Right cardiac atrium (tissue), 5 donors: Measurements from ENCODE around the gene LDB2. TPM values are rescaled to one million over a fixed set of nuclear protein-coding genes. Genes with fewer than 3 reads are reported as not detected.

Experiments
- ATAC-seq, 2 donors: fragments of 200-7000 bp; cut with Tn5 transposase; one replicate each; pipeline versions ENCODE4 v1.8.0 to v1.9.1; 2020; ENCODE audit warnings: moderate library complexity in 2 of 2, mild to moderate bottlenecking in 1 of 2
- DNase-seq, 3 donors: peaks; one replicate each; pipeline ENCODE4 v3.0.0-alpha.2; 2020
- H3K27ac ChIP-seq: one replicate; pipeline ENCODE4 v1.5.1; 2013; ENCODE audit warnings: mild to moderate bottlenecking, low read length, control low read depth, moderate library complexity
- H3K27me3 ChIP-seq: one replicate; pipeline ENCODE4 v1.6.1; 2013; ENCODE audit not compliant: control insufficient read depth, insufficient read depth
- H3K4me1 ChIP-seq: one replicate; pipeline ENCODE4 v1.6.1; 2013; ENCODE audit warnings: low read length; ENCODE audit not compliant: control insufficient read depth, insufficient read depth
- H3K4me3 ChIP-seq: one replicate; pipeline ENCODE4 v1.5.1; 2013; ENCODE audit warnings: low read length, control low read depth
- H3K9me3 ChIP-seq: one replicate; pipeline ENCODE4 v1.6.1; 2013; ENCODE audit warnings: low read length; ENCODE audit not compliant: control insufficient read depth
- WGBS: extraction: QIAGEN DNeasy Blood & Tissue Kit; methylation state at CpG from one replicate; pipeline ENCODE4 v1.1.7; 2013; 5-methylcytosine and 5-hydroxymethylcytosine counted together
- intact Hi-C, 4 donors: fragments of 100-400 bp; cut with DNase I; formaldehyde crosslinking; loops; one replicate each; pipeline versions ENCODE4 v1.11.0 to v1.14.0; 2022 to 2023
- polyA plus RNA-seq: library from polyadenylated mRNA; stranded (reverse); fragments of 200-250 nt; gene quantifications from one replicate; pipeline ENCODE4 v1.2.3, GENCODE V29; 2013
- total RNA-seq, 4 donors: library from RNA; stranded (reverse); fragmentation: NEBNext Ultra II Directional; extraction: Animal tissue kit (Norgen Biotek cat#: 25700); gene quantifications; one replicate each; pipeline ENCODE4 v1.2.1, GENCODE V29; 2021
- donor health status: healthy with polysubstance abuse.
- donor health status: DM: no; HTN: yes; CAD: no.
- donor health status: DM: no; HTN: no; CAD: no.
- donor health status: DM: no; HTN: yes; CAD: no; lungs with severe emphysema.
- donor health status: DM: yes; HTN: yes; CAD: no.

LDB2 gene
- total and polyA plus RNA-seq, 5 donors, result 41.0 to 70.6 (median 46.8) TPM

DNA sequence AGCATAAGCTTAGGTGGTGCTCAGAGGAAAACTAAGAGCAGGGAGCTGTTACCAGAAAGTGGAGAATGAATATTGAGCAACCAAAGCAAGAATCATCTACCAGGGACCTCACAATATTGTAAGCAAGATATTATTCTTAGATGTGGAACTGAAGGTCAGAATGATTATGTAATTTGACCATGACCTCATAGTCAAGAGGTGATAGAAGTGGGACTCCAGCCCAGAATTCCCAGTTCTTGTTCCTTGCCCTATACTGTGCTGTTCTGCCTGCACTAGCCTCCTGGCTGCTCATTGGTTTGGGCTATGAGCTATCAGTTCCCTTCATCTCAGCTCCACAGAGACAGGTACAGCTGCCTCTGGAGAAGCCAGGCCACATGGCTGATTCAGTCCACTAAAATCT lies 229.4 kb downstream of the LDB2 start:
- peak; percentile 77 to 86 for ATAC-seq
- no peaks in the 10 kb centered on the region for H3K27me3 ChIP-seq
- intact Hi-C loops, result no loop called here
- no peak overlapping the region for H3K27ac ChIP-seq
- H3K4me1 ChIP-seq, result peaks cover 5% of the 10 kb centered on the region
- no peak overlapping the region for H3K4me3 ChIP-seq
- H3K9me3 ChIP-seq, result no peaks in the 10 kb centered on the region
- peak in 2 of 3 donors; percentile 24 to 45 for DNase-seq

DNA sequence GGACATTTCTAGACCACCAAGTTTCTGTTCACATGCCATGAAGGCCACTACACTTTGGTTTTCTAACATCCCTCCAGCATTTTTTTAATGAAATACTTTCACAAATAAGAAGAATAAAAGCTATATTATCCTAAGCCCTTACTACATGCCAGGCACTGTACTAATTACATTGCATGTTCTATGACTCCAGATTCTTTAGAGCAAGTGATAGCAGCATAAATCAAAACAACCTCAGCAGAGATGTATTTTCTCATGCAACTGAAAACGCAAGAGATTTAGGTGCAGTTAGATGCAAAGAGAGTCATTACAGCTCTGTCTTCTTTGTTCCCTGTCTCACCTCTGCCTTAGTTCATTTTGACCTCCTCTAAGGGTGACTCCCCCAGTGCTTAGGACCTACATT lies 230.0 kb downstream of the LDB2 start:
- intact Hi-C loops, result no loop called here
- no peak for ATAC-seq
- 67% methylated on average over 1 of the region's 1 CpG for WGBS
- H3K27me3 ChIP-seq, result no peaks in the 10 kb centered on the region
- H3K9me3 ChIP-seq, result no peaks in the 10 kb centered on the region
- H3K4me3 ChIP-seq, result no peak overlapping the region
- no peak overlapping the region for H3K27ac ChIP-seq
- DNase-seq, result no peak
- peaks cover 5% of the 10 kb centered on the region for H3K4me1 ChIP-seq

DNA sequence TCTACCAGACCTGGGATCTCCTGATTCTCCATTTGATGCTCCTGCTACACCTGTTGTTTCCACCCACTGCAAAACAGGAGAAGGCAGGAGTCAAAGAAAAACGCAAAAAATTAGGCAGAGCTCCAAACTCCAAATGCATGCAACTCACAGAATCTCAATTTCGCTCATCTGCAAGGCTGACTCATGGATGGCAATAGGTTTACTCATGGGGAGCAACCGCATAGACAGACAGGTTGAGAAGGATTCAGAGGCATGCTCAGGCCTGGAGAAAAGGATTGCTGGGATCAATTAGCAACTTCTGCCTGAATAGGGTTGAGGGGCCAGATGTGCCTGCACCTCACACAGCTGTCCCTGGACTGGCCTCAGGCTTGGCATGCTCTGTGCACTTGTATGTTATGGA lies 231.0 kb downstream of the LDB2 start:
- Histone ChIP-seq H3K27me3 (no peaks in the 10 kb centered on the region), H3K4me1 (peaks cover 5% of the 10 kb centered on the region), H3K9me3 (no peaks in the 10 kb centered on the region), H3K27ac (no peak overlapping the region), H3K4me3 (no peak overlapping the region)
- no peak for ATAC-seq
- 92% methylated on average over 3 of the region's 3 CpGs for WGBS
- DNase-seq, result no peak
- intact Hi-C loops, result no loop called here

GRCh38 chr4:16665942-16666551 lies 232.4 kb downstream of the LDB2 start:
- Histone ChIP-seq H3K9me3 (no peaks in the 10 kb centered on the region), H3K4me3 (no peak overlapping the region), H3K4me1 (peaks cover 5% of the 10 kb centered on the region), H3K27ac (no peak overlapping the region), H3K27me3 (no peaks in the 10 kb centered on the region)
- ATAC-seq, result no peak
- WGBS, result 81% methylated on average over 12 of the region's 12 CpGs
- no peak for DNase-seq
- intact Hi-C loops, result no loop called here

DNA sequence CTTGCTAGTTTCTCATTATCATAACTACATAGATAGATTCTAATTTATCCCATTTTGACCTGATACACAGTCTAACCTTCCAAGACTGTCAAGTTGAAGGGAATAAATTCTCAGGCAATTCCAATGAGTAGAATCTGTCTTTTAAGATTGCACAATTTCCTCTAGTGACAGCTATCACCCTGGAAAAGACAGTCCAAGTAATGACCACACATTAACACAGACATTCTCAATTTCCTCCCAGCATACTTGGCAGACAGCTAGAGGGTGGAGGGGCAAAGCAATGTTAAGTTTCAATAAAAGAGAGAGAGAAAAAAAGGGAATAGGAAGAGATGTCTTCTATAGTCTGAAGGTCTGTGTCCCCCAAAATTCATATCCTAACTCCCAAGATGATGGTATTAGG lies 234.7 kb downstream of the LDB2 start:
- intact Hi-C loops, result no loop called here
- Histone ChIP-seq H3K27me3 (no peaks in the 10 kb centered on the region), H3K4me3 (no peak overlapping the region), H3K4me1 (peaks cover 1% of the 10 kb centered on the region), H3K9me3 (no peaks in the 10 kb centered on the region), H3K27ac (no peak overlapping the region)
- ATAC-seq (peak; percentile 76 to 77), DNase-seq (no peak)

- no peak overlapping the region for H3K27ac ChIP-seq
- DNase-seq (no peak), ATAC-seq (no peak)
- H3K9me3 ChIP-seq, result no peaks in the 10 kb centered on the region
- no peak overlapping the region for H3K4me3 ChIP-seq
- H3K4me1 ChIP-seq, result no peaks in the 10 kb centered on the region
- intact Hi-C loops, result no loop called here
- 80% methylated on average over 4 of the region's 4 CpGs for WGBS
- no peaks in the 10 kb centered on the region for H3K27me3 ChIP-seq
Measured at GRCh38 chr4:16663307-16663706, 235.1 kb downstream of the LDB2 start.

GRCh38 chr4:16661813-16662212 lies 236.6 kb downstream of the LDB2 start:
- DNase-seq, result no peak
- Histone ChIP-seq H3K9me3 (no peaks in the 10 kb centered on the region), H3K4me3 (no peak overlapping the region), H3K27ac (no peak overlapping the region), H3K4me1 (no peaks in the 10 kb centered on the region), H3K27me3 (no peaks in the 10 kb centered on the region)
- WGBS, result 88% methylated on average over 2 of the region's 2 CpGs
- no peak for ATAC-seq
- intact Hi-C loops, result no loop called here

DNA sequence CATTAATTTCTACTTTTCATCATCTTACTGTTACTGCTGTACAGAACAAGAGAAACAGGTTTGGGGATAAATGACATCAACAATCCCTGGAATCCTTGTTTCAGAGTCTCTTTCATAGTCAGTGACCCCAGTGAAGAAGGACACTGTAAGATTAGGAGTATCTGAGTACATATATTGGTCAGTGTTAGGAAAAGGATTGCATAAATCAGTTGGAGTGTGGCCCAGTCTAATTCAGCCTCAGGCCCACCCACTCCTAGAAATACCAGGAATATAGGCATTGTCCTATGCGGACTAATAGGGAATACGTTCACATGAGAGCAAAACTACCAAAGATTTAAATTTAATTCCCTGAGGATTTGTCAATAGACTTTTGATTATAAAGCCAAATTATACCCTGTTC lies 237.8 kb downstream of the LDB2 start:
- Histone ChIP-seq H3K27me3 (no peaks in the 10 kb centered on the region), H3K9me3 (no peaks in the 10 kb centered on the region), H3K27ac (no peak overlapping the region), H3K4me1 (no peaks in the 10 kb centered on the region), H3K4me3 (no peak overlapping the region)
- intact Hi-C loops, result no loop called here
- 95% methylated on average over 2 of the region's 2 CpGs for WGBS
- DNase-seq (no peak), ATAC-seq (no peak)

DNA sequence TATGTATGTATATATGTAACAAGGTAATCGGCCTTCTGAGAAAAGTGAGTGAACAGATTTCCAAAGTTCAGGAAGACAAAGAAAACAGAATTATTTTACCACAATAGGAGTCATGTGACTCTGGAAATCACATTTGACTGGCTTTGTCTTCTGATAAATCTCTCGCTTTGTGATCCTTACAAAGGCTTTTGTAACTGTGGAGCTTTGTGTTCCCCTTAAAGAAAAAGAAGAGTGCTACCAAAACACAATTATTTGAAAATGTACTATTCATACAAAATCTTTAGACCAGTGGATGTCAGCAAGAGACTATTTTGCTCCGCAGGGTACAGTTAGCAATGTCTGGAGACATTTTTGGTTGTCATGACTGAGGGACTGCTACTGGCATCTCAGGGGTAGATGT lies 238.8 kb downstream of the LDB2 start:
- Histone ChIP-seq H3K9me3 (no peaks in the 10 kb centered on the region), H3K27me3 (no peaks in the 10 kb centered on the region), H3K4me3 (no peak overlapping the region), H3K27ac (no peak overlapping the region), H3K4me1 (no peaks in the 10 kb centered on the region)
- DNase-seq (no peak), ATAC-seq (no peak)
- intact Hi-C loops, result no loop called here
- 87% methylated on average over 3 of the region's 3 CpGs for WGBS

DNA sequence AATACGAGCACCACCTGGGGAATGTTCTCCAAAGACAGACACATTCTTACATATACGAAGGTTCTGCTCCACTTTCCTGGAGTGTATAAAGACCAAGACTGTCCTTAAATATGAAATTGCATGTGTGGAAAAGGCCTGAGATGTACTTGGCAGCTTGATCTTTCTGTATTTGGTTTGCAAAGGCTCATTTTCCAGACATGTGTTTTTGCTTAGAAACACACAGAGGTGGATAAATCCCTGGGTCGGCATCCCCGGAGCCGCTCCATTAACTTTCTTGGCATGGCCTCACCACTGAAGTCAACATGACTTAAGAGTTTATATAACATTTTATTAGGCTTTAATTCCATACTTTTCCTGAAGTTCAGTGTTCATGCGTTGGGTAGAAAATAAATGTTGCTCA lies 239.4 kb downstream of the LDB2 start:
- Histone ChIP-seq H3K9me3 (no peaks in the 10 kb centered on the region), H3K27ac (no peak overlapping the region), H3K4me1 (no peaks in the 10 kb centered on the region), H3K27me3 (no peaks in the 10 kb centered on the region), H3K4me3 (no peak overlapping the region)
- WGBS, result 72% methylated on average over 6 of the region's 6 CpGs
- DNase-seq (peak in 1 of 3 donors; percentile 55), ATAC-seq (no peak)
- intact Hi-C loops, result no loop called here

- DNase-seq (no peak), ATAC-seq (no peak)
- whole genome bisulfite sequencing, result 87% methylated on average over 2 of the region's 2 CpGs
- no peaks in the 10 kb centered on the region for H3K27me3 ChIP-seq
- H3K9me3 ChIP-seq, result no peaks in the 10 kb centered on the region
- H3K27ac ChIP-seq, result no peak overlapping the region
- H3K4me3 ChIP-seq, result no peak overlapping the region
- H3K4me1 ChIP-seq, result peaks cover under 1% of the 10 kb centered on the region
- intact Hi-C loops, result no loop called here
Measured at GRCh38 chr4:16658183-16658582, 240.3 kb downstream of the LDB2 start.

- no peaks in the 10 kb centered on the region for H3K27me3 ChIP-seq
- no peak for DNase-seq
- H3K4me3 ChIP-seq, result no peak overlapping the region
- peaks cover 3% of the 10 kb centered on the region for H3K4me1 ChIP-seq
- intact Hi-C loops, result no loop called here
- no peak overlapping the region for H3K27ac ChIP-seq
- H3K9me3 ChIP-seq, result no peaks in the 10 kb centered on the region
- peak in 1 of 2 donors; percentile 32 for ATAC-seq
- WGBS, result 48% methylated on average over 3 of the region's 3 CpGs
Measured at GRCh38 chr4:16655111-16655510, 243.3 kb downstream of the LDB2 start.
